NT2/D1 (cell line): Measurements from ENCODE around the gene OLIG1.

Source experiments
- SUZ12 ChIP-seq: IDR thresholded peaks from 2 replicates; pipeline ENCODE4 v1.6.1; 2011; ENCODE audit not compliant: insufficient read length, insufficient read depth; ENCODE audit errors: extremely low read depth
- YY1 ChIP-seq: IDR thresholded peaks from 2 replicates; pipeline ENCODE4 v1.6.1; 2011; ENCODE audit not compliant: insufficient read length, insufficient read depth
- ZNF274 ChIP-seq: IDR thresholded peaks from 2 replicates; pipeline ENCODE4 v1.6.1; 2011; ENCODE audit warnings: mild to moderate bottlenecking, low read depth, low read length

GRCh38 chr21:33078907-33079582, 9.1 kb downstream of the OLIG1 start:
- TF ChIP-seq SUZ12 = no peak
- TF ChIP-seq ZNF274 = no peak
- TF ChIP-seq YY1 = no peak
